GM12891 (cell line): Measurements from ENCODE around the gene CCNK.

Experiments
- DNase-seq: peaks from one replicate; pipeline ENCODE4 v3.0.0; 2011; ENCODE audit warnings: low spot score; ENCODE audit not compliant: insufficient read length
- FAIRE-seq: peaks from 2 replicates; lab custom pipeline; 2011; peaks lifted over from hg19 to GRCh38; lab: Jason Lieb, UNC
- PAX5 ChIP-seq: IDR thresholded peaks from 2 replicates; pipeline ENCODE4 v1.6.1; 2011; ENCODE audit warnings: low read length, moderate library complexity, mild to moderate bottlenecking; ENCODE audit not compliant: insufficient read depth, severe bottlenecking
- POLR2A ChIP-seq: IDR thresholded peaks from 2 replicates; pipeline ENCODE4 v1.6.1; 2011; ENCODE audit warnings: low read depth, low read length, control low read depth
- POLR2AphosphoS5 ChIP-seq: IDR thresholded peaks from 2 replicates; pipeline ENCODE4 v1.6.1; 2011; ENCODE audit warnings: low read depth, low read length, control low read depth
- POU2F2 ChIP-seq: IDR thresholded peaks from 2 replicates; pipeline ENCODE4 v1.6.1; 2011; ENCODE audit warnings: low read depth, mild to moderate bottlenecking, control low read depth, low read length, moderate library complexity
- SPI1 ChIP-seq: IDR thresholded peaks from 2 replicates; pipeline ENCODE4 v1.6.1; 2011; ENCODE audit warnings: low read depth, low read length, control low read depth
- TAF1 ChIP-seq: IDR thresholded peaks from 2 replicates; pipeline ENCODE4 v1.6.1; 2011; ENCODE audit warnings: low read depth, low read length, control low read depth

Gene CCNK

GRCh38 chr14:99512110-99512449, 30.9 kb downstream of the CCNK start:
- DNase-seq (no peak), FAIRE-seq (no peak)
- TF ChIP-seq TAF1 (no peak), POLR2A (no peak), POU2F2 (no peak), PAX5 (no peak), POLR2AphosphoS5 (no peak), SPI1 (no peak)

GRCh38 chr14:99512571-99513182, 31.5 kb downstream of the CCNK start:
- FAIRE-seq, result no peak
- DNase-seq, result no peak
- TF ChIP-seq POU2F2 (no peak), SPI1 (no peak), PAX5 (no peak), TAF1 (no peak), POLR2A (no peak), POLR2AphosphoS5 (peak; percentile 62; the same call in 1 of the 2 replicates)

GRCh38 chr14:99513183-99513694, 32.0 kb downstream of the CCNK start:
- no peak for DNase-seq
- FAIRE-seq, result no peak
- TF ChIP-seq POU2F2, result no peak
- TF ChIP-seq PAX5, result no peak
- no peak for TF ChIP-seq TAF1
- TF ChIP-seq SPI1, result no peak
- TF ChIP-seq POLR2A, result no peak; the same call in 1 of the 2 replicates
- TF ChIP-seq POLR2AphosphoS5, result no peak

GRCh38 chr14:99513946-99514551, 32.8 kb downstream of the CCNK start:
- FAIRE-seq (no peak), DNase-seq (no peak)
- TF ChIP-seq TAF1 (no peak), POU2F2 (no peak), PAX5 (no peak), POLR2AphosphoS5 (no peak; the same call in 1 of the 2 replicates), SPI1 (no peak), POLR2A (no peak)

- no peak; the same call in 1 of the 2 replicates for TF ChIP-seq POLR2A
- DNase-seq (no peak), FAIRE-seq (no peak)
These were observed 33.5 kb downstream of the CCNK start for GRCh38 chr14:99514552-99515300.

- DNase-seq, result no peak
- TF ChIP-seq PAX5 (no peak), SPI1 (no peak), POLR2A (no peak), POLR2AphosphoS5 (no peak), TAF1 (no peak), POU2F2 (no peak)
- FAIRE-seq, result no peak
These were observed 34.3 kb downstream of the CCNK start for GRCh38 chr14:99515301-99516155.

- no peak for FAIRE-seq
These were observed 35.1 kb downstream of the CCNK start for GRCh38 chr14:99516156-99516870.

More at GRCh38 chr14:99516156-99516870, 35.1 kb downstream of the CCNK start:
- no peak for TF ChIP-seq POLR2A
- no peak for TF ChIP-seq PAX5
- no peak for TF ChIP-seq TAF1
- TF ChIP-seq POU2F2, result no peak
- no peak for TF ChIP-seq POLR2AphosphoS5
- no peak for TF ChIP-seq SPI1
- DNase-seq, result no peak
